Measurements from ENCODE around the gene CNTNAP2.
"Not testable (repeated sequence)": the region's sequence is repeated elsewhere in the genome, so short reads cannot be mapped to it uniquely, and the experiment has no call there.

The CNTNAP2 gene

GRCh38 chr7:148078111-148078510 is 1961.5 kb downstream of the CNTNAP2 start:
- DNase-seq, result not testable (repeated sequence)

- DNase-seq, result no peak
Observed at GRCh38 chr7:148079206-148080080, 1962.8 kb downstream of the CNTNAP2 start.

- no peak for DNase-seq
Observed at GRCh38 chr7:148083448-148083847, 1966.8 kb downstream of the CNTNAP2 start.

GRCh38 chr7:148084138-148084537 is 1967.5 kb downstream of the CNTNAP2 start:
- DNase-seq, result peak; percentile 55

DNA sequence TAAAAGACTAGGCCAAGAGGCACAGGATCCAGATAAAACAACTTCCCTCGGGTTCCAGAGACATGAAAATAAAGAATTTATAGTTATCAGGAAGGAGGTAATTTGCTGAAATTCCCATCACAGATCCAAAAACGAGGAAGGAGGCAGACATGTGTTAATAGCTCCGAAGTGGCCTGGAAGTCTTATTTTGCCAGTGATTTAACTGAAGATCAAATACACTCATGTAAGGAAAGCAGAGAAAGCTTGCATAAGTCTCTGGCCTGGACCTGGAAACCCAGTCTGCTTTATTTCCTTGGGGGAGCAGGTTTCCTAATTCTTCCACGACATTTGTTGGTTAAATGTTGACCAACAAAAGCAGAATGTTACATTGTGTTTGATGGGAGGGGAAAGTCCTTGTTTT is 1975.3 kb downstream of the CNTNAP2 start:
- no peak for DNase-seq

DNA sequence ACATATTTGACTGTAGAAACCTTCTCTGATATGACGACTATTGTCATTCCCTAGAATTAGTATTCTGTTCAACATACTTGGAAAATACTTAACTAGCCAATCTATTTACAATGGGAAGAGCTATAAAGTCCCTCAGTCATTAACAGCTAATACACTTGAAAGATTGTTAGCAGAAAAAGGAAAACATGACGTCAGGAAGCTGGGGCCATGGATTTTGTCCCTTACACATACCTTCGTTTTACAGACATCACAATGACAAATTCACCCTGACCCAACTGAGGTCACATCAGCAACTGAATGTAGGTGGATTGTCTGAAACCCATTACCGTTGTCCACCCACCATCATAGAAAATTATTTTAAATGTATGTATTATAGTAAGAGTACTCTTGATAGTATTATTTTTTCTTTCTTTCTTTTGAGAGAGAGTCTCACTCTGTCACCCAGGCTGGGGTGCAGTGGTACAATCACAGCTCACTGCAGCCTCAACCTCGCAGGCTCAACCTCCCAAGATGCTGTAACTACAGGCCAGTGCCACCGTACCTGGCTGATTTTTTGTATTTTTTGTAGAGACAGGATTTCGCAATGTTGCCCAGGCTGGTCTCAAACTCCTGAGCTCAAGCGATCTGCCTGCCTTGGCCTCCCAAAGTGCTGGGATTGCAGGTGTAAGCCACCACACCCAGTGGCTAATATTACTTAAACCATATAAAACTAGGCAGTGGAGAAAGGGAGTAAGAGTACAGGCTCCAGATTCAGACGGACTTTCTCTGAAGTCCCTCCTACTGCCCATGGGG is 1977.0 kb downstream of the CNTNAP2 start:
- DNase-seq, result no peak

GRCh38 chr7:148095066-148095465 is 1978.5 kb downstream of the CNTNAP2 start:
- DNase-seq, result no peak

GRCh38 chr7:148104136-148104716 is 1987.6 kb downstream of the CNTNAP2 start:
- DNase-seq, result no peak

GRCh38 chr7:148104924-148105323 is 1988.3 kb downstream of the CNTNAP2 start:
- DNase-seq, result no peak

GRCh38 chr7:148105853-148106252 is 1989.3 kb downstream of the CNTNAP2 start:
- no peak for DNase-seq

- DNase-seq, result no peak
Observed at GRCh38 chr7:148107443-148108127, 1991.0 kb downstream of the CNTNAP2 start.

DNA sequence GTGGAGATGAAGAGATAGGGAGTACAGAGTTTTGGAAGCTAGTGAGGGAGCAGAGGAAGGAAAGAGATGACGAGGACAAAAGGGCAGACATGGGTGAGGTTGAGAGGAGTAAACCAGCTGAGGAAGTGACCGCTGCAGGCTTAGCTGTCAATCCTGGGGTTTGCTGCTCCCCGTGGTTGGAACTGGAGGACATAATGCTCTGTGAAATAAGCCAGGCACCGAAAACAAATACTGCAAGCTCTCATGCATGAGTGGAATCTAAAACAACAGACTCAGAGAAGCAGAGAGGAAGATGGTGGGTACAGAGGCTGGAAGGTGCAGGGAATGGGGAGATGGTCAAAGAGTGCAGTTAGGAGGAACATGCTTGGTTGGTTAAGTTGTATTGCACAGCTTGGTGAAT is 1991.8 kb downstream of the CNTNAP2 start:
- no peak for DNase-seq

DNA sequence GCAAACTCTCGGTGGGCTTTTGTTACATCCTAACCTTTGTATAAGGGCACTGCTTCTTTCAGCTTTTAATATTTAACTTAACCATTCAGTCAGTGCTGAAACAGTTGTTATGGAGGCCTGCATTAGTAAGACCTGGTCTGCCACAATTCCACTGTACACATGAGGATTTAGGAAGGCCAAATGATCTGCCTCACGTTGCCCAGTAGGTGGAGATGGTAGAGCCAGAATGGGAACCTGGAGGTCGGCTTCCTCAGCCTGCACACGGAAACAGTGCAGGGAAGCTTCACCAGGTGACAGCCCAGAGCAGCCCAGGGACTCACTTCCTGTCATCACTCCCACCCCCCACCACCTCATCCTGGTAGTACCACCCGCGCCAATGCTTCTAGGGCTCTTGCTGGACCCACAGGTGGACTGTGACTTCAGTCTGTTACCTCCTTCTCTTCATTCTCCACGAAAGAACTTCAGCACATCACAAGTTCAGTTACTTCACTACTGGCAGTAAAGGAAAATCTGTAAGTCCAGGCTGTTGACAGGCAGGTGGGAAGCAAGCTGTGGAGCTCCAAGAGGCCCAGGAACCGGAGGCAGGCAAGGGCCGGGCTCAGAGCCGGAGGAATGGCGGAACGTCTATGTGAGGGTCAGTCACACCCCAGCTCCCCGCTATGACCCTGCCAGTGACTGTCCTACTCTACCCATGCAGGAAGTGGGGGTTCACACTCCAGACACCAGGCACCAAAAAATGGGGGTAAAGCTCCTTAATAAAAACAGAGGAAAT is 1993.7 kb downstream of the CNTNAP2 start:
- DNase-seq, result no peak

GRCh38 chr7:148114804-148115203 is 1998.2 kb downstream of the CNTNAP2 start:
- DNase-seq, result no peak

DNA sequence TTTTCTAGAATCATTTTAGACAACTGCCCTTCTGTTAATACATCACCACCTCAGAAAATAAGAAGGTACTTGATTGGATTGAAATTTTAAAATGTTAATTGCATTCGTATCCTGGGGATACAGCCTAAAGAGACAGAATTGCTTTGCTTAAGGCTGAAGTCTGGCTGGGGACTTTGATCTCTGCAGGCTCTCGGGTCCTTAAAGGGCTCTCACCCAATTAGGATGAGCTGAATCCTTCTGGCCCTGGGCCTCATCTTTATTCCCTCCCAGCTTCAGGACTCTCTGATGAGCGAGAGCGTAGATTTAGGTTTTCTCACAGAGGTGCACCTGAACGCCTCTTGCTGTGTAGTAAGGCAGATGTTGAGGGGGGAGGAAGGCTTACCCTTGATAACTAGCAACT is 1998.7 kb downstream of the CNTNAP2 start:
- DNase-seq, result no peak

- no peak for DNase-seq
Observed at GRCh38 chr7:148116195-148116594, 1999.6 kb downstream of the CNTNAP2 start.

GRCh38 chr7:148116829-148117403 is 2000.3 kb downstream of the CNTNAP2 start:
- DNase-seq, result no peak

DNA sequence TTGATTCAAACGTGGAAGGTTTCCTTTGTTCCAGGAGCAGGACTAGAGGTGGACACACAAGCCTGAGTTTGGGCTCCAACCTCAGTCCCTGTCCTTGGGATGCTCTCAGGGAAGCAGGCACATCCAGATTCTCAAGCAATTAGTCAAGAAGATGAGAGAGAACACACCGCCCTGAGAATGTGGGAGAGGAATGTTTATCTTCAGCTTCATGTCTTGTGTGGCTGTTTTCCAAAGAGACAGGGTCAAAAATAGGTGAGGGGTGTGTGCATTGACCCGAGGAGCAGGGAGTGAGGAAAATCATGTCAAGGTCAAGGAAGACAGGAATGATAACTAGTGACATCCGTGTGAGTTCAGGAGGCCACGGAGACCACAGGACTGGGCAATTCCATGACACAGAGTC is 2001.8 kb downstream of the CNTNAP2 start:
- DNase-seq, result no peak

- no peak for DNase-seq
Observed at GRCh38 chr7:148121401-148121800, 2004.8 kb downstream of the CNTNAP2 start.

DNA sequence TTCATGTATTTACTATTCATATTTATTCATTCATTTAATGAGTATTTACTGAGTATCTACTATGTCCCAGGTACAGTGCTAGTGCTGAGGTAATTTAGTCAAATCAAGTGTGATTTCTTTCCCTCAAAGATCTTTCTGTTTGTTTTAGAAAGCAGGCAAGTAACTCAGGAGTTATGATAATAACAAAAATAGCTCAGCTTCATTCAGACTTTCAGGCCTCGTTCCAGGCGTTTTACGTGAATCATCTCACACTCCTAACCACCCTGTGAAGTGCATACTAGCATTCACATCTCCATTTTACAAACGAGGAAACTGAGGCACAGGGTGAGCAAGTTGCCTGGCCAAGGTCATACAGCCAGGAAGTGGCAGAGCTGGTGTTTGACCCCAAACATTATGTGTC is 2005.2 kb downstream of the CNTNAP2 start:
- no peak for DNase-seq

- no peak for DNase-seq
Observed at GRCh38 chr7:148124477-148124876, 2007.9 kb downstream of the CNTNAP2 start.

DNA sequence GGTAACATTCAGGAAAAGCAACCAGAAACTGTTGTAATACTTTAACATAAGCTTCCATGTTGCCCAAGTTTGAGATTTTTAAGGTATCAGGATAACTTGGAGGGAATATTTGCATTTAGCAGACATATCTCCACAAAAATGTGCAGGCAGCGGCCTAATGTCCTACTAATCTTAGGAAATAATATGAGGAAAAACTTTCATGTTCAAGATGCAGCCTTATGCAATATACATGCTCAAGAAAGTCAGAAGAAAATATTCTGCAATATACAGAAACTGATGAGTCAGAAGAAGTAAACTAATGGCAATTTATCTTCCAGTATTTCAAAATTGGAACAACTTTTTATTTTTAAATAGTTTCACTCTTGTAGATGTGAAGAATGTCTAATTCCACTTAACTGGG is 2010.8 kb downstream of the CNTNAP2 start:
- DNase-seq, result no peak

All from suppressor macrophage treated with lipopolysaccharide for 4 hours (primary cell).